Subcutaneous abdominal adipose tissue (tissue), 5 donors: Measurements from ENCODE around the gene ATOSB.

ENCODE experiments used
- H3K27ac ChIP-seq: one replicate; pipeline ENCODE4 v1.7.0; 2013; ENCODE audit warnings: low read depth, mild to moderate bottlenecking, inconsistent platforms, low read length, moderate library complexity
- H3K27me3 ChIP-seq, 5 donors: one replicate each; pipeline ENCODE4 v1.7.0; 2013; ENCODE audit warnings: low read length in 5 of 5, inconsistent platforms in 1 of 5; ENCODE audit not compliant: control insufficient read depth in 5 of 5, insufficient read depth in 4 of 5
- H3K36me3 ChIP-seq, 5 donors: one replicate each; pipeline ENCODE4 v1.7.0; 2013; ENCODE audit warnings: low read length in 5 of 5; ENCODE audit not compliant: control insufficient read depth in 5 of 5, insufficient read depth in 5 of 5
- H3K4me1 ChIP-seq, 5 donors: one replicate each; pipeline ENCODE4 v1.7.0; 2013; ENCODE audit warnings: low read length in 5 of 5, mild to moderate bottlenecking in 3 of 5, moderate library complexity in 1 of 5; ENCODE audit not compliant: control insufficient read depth in 5 of 5, insufficient read depth in 5 of 5
- H3K4me3 ChIP-seq, 5 donors: one replicate each; pipeline ENCODE4 v1.7.0; 2013; ENCODE audit warnings: low read length in 5 of 5, low read depth in 1 of 5
- H3K9ac ChIP-seq, 5 donors: one replicate each; pipeline ENCODE4 v1.7.0; 2013; ENCODE audit warnings: low read length in 5 of 5, mild to moderate bottlenecking in 4 of 5, moderate library complexity in 3 of 5
- H3K9me3 ChIP-seq, 5 donors: one replicate each; pipeline ENCODE4 v1.7.0; 2013; ENCODE audit warnings: low read length in 5 of 5; ENCODE audit not compliant: control insufficient read depth in 5 of 5
- donor health status: healthy.
- donor health status: healthy.
- donor health status: healthy.
- donor health status: healthy.
- donor health status: healthy.

ATOSB gene

GRCh38 chr9:35072461-35073278, 43.0 kb downstream of the ATOSB start, which contains the start of gene VCP:
Gene VCP (minus strand): TSS chr9:35072625. CDS start chr9:35072353, 272 bp downstream.
- H3K4me3 ChIP-seq = peak within 1 kb of the TSS; percentile 83 to 92 (median 87)

DNA sequence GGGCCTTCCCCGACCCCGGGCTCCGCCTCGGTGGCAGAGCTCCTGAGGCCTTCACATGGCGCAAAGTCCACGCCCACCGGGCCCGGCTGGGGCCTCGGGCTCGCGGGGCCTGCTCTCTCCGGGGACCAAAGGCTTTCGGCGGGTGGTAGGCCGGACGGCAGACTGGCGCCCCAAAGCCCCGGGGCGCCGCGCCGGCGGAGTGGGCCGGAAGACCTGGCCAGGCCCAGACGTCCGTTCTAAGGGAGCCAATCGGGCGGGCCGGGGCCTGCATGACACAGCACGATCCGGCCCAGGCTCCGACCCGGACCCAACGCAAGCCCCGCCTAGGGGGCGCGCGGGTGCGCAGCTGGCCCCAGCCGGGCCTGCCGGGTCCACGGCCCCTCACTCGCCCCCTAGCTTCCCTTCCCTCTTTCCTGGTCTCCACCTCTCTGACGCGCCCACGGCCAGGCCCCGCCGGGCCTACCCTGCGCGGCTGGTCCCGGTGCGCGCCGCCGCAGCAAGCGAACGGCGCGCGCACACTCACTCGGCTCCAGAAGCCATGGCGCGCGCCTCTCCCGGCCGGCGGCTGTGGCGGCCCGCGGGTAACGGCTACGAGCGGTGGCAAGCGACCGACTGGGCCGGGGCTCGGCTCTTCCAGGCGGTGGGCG, 43.7 kb downstream of the ATOSB start:
- peaks cover 9 to 51% (median 50%) of the 10 kb centered on the region in 5 donors for H3K4me1 ChIP-seq

More at GRCh38 chr9:35072461-35073278, 43.0 kb downstream of the ATOSB start, which contains the start of gene VCP:
- H3K36me3 ChIP-seq = peaks cover 3 to 35% (median 10%) of the 10 kb centered on the region in 5 donors
- H3K9me3 ChIP-seq = no peaks in the 10 kb centered on the region
- peak within 1 kb of the TSS; percentile 100 for H3K27ac ChIP-seq
- no peaks in the 10 kb centered on the region for H3K27me3 ChIP-seq
- H3K9ac ChIP-seq = peak within 1 kb of the TSS; percentile 82 to 99 (median 99)
- peaks cover 9 to 46% (median 44%) of the 10 kb centered on the region in 5 donors for H3K4me1 ChIP-seq

GRCh38 chr9:35070823-35071813, 44.5 kb downstream of the ATOSB start:
- H3K4me3 ChIP-seq = peak overlapping the region; percentile 83 to 92 (median 87)
- H3K9ac ChIP-seq = peak overlapping the region; percentile 82 to 99 (median 99)
- H3K27me3 ChIP-seq = no peaks in the 10 kb centered on the region
- peaks cover 8 to 39% (median 24%) of the 10 kb centered on the region in 5 donors for H3K36me3 ChIP-seq
- peak overlapping the region; percentile 100 for H3K27ac ChIP-seq
- H3K4me1 ChIP-seq = peaks cover 9 to 51% (median 50%) of the 10 kb centered on the region in 5 donors
- H3K9me3 ChIP-seq = no peaks in the 10 kb centered on the region

More for the DNA sequence above, 43.7 kb downstream of the ATOSB start:
- peak overlapping the region; percentile 82 to 99 (median 99) for H3K9ac ChIP-seq
- peak overlapping the region; percentile 100 for H3K27ac ChIP-seq
- peaks cover 6 to 39% (median 17%) of the 10 kb centered on the region in 5 donors for H3K36me3 ChIP-seq
- H3K9me3 ChIP-seq = no peaks in the 10 kb centered on the region
- H3K4me3 ChIP-seq = peak overlapping the region in 4 of 5 donors; percentile 85 to 92 (median 88)
- H3K27me3 ChIP-seq = no peaks in the 10 kb centered on the region

DNA sequence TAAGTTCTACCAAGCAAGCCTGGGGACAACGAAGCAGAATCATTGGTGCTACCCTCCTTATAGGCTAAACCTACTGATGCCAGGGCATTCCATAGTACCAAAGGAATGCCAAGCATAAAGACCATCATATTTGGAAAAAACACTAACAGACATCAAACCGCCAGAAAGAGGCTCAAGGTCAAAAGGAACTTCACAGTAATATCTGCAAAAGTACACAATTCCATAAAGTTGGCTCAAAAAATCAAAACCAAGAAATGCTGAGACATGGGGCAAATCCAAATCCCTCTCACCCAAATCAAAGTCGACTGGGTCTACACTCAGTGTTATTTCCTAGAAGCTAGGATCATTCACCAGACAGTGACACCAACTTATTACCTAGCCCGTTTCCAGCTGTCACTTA, 46.6 kb downstream of the ATOSB start:
- no peaks in the 10 kb centered on the region for H3K27me3 ChIP-seq
- no peaks in the 10 kb centered on the region for H3K9me3 ChIP-seq
- H3K9ac ChIP-seq = peak overlapping the region in 2 of 5 donors; percentile 4 to 41
- H3K4me3 ChIP-seq = peak overlapping the region in 2 of 5 donors; percentile 8 to 39
- peaks cover 9 to 51% (median 50%) of the 10 kb centered on the region in 5 donors for H3K4me1 ChIP-seq
- peaks cover 16 to 43% (median 43%) of the 10 kb centered on the region in 5 donors for H3K36me3 ChIP-seq
- H3K27ac ChIP-seq = peak overlapping the region; percentile 32

GRCh38 chr9:35067056-35067455, 48.6 kb downstream of the ATOSB start:
- Histone ChIP-seq H3K27me3 (no peaks in the 10 kb centered on the region), H3K4me3 (no peak overlapping the region), H3K4me1 (peaks cover 9 to 45% (median 44%) of the 10 kb centered on the region in 5 donors), H3K9ac (no peak overlapping the region), H3K27ac (no peak overlapping the region), H3K36me3 (peaks cover 35 to 63% (median 62%) of the 10 kb centered on the region in 5 donors), H3K9me3 (no peaks in the 10 kb centered on the region)

DNA sequence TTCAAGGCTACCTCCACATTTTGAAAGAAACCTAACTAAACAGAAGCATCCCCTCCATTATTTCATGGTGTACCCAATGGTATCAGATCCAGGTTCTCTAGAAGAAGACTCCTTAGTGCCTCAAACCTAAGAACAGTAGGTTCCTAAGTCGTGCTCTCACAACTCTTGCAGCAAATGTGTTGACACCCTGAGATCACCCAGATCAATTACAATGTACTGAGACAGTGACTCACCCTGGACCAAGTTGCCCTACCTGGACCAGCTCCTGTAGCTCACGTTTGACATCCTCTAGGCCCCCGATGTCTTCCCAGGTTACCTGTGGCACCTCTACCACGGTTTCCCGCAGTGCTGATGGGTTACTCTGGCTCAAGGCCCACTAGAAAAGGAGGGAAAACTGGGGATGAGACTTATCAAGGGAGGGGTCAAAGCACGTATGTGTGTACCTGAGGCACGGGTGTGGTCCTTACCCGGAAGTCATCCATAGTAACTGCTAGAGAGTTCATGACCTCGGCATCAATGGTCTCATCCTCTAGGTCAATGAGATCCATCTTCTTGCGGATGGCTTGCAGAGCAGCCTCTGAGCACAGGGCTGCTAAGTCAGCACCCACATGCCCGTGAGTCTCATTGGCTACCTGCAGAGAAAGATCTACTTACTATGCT, 55.0 kb downstream of the ATOSB start:
- no peak overlapping the region for H3K9ac ChIP-seq
- no peaks in the 10 kb centered on the region for H3K9me3 ChIP-seq
- H3K4me1 ChIP-seq = no peaks in the 10 kb centered on the region
- no peaks in the 10 kb centered on the region for H3K27me3 ChIP-seq
- H3K4me3 ChIP-seq = no peak overlapping the region
- peaks cover 62 to 100% (median 98%) of the 10 kb centered on the region in 5 donors for H3K36me3 ChIP-seq
- H3K27ac ChIP-seq = no peak overlapping the region

GRCh38 chr9:35059438-35059837, 56.2 kb downstream of the ATOSB start:
- H3K27ac ChIP-seq = no peak overlapping the region
- H3K36me3 ChIP-seq = peaks cover 62 to 99% (median 94%) of the 10 kb centered on the region in 5 donors
- H3K9ac ChIP-seq = no peak overlapping the region
- H3K27me3 ChIP-seq = no peaks in the 10 kb centered on the region
- H3K4me3 ChIP-seq = no peak overlapping the region
- H3K9me3 ChIP-seq = no peaks in the 10 kb centered on the region
- no peaks in the 10 kb centered on the region for H3K4me1 ChIP-seq

GRCh38 chr9:35057271-35057620, 58.4 kb downstream of the ATOSB start:
- Histone ChIP-seq H3K9ac (no peak overlapping the region), H3K27me3 (no peaks in the 10 kb centered on the region), H3K9me3 (no peaks in the 10 kb centered on the region), H3K4me1 (no peaks in the 10 kb centered on the region), H3K27ac (no peak overlapping the region), H3K36me3 (peaks cover 44 to 94% (median 81%) of the 10 kb centered on the region in 5 donors), H3K4me3 (no peak overlapping the region)
